RWPE2 (cell line): ENCODE measurements around the gene TRIP10.

Experiments used
- ATAC-seq: fragments of 200-7000 bp; cut with Tn5 transposase; 3 replicates; pipeline ENCODE4 v1.9.1; 2021; ENCODE audit warnings: low read depth
- DNase-seq: peaks from one replicate; pipeline ENCODE4 v3.0.0-alpha.2; 2020; ENCODE audit warnings: low spot score
- H3K27ac ChIP-seq: fragments of 450-650 bp; 2 replicates; pipeline ENCODE4 v1.5.1; 2017; ENCODE audit warnings: mild to moderate bottlenecking; ENCODE audit not compliant: poor library complexity, severe bottlenecking
- H3K27me3 ChIP-seq: fragments of 250-450 bp; sonication (Bioruptor Pico); 2 replicates; pipeline ENCODE4 v1.5.1; 2021; ENCODE audit warnings: mild to moderate bottlenecking, moderate library complexity; ENCODE audit not compliant: insufficient read depth, poor library complexity, severe bottlenecking
- H3K36me3 ChIP-seq: fragments of 250-450 bp; sonication (Bioruptor Pico); 2 replicates; pipeline ENCODE4 v1.5.1; 2020; ENCODE audit warnings: low read depth, mild to moderate bottlenecking, moderate library complexity
- H3K4me1 ChIP-seq: fragments of 250-450 bp; sonication (Bioruptor Pico); 2 replicates; pipeline ENCODE4 v1.5.1; 2021; ENCODE audit warnings: mild to moderate bottlenecking, moderate library complexity; ENCODE audit not compliant: insufficient read depth, poor library complexity, severe bottlenecking
- H3K4me3 ChIP-seq: fragments of 250-450 bp; sonication (Bioruptor Pico); 2 replicates; pipeline ENCODE4 v1.5.1; 2021; ENCODE audit warnings: mild to moderate bottlenecking, moderate library complexity; ENCODE audit not compliant: severe bottlenecking
- H3K9me3 ChIP-seq: fragments of 250-450 bp; sonication (Bioruptor Pico); 2 replicates; pipeline ENCODE4 v1.5.1; 2021; ENCODE audit warnings: mild to moderate bottlenecking, moderate library complexity; ENCODE audit not compliant: severe bottlenecking
- TF ChIP-seq, protein P1 (sequence below): fragments of 450-650 bp; IDR thresholded peaks from one replicate; pipeline ENCODE4 v1.5.1; 2017; ENCODE audit warnings: mild to moderate bottlenecking, moderate library complexity; ENCODE audit not compliant: poor library complexity, severe bottlenecking

Gene TRIP10, protein sequence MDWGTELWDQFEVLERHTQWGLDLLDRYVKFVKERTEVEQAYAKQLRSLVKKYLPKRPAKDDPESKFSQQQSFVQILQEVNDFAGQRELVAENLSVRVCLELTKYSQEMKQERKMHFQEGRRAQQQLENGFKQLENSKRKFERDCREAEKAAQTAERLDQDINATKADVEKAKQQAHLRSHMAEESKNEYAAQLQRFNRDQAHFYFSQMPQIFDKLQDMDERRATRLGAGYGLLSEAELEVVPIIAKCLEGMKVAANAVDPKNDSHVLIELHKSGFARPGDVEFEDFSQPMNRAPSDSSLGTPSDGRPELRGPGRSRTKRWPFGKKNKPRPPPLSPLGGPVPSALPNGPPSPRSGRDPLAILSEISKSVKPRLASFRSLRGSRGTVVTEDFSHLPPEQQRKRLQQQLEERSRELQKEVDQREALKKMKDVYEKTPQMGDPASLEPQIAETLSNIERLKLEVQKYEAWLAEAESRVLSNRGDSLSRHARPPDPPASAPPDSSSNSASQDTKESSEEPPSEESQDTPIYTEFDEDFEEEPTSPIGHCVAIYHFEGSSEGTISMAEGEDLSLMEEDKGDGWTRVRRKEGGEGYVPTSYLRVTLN

DNA sequence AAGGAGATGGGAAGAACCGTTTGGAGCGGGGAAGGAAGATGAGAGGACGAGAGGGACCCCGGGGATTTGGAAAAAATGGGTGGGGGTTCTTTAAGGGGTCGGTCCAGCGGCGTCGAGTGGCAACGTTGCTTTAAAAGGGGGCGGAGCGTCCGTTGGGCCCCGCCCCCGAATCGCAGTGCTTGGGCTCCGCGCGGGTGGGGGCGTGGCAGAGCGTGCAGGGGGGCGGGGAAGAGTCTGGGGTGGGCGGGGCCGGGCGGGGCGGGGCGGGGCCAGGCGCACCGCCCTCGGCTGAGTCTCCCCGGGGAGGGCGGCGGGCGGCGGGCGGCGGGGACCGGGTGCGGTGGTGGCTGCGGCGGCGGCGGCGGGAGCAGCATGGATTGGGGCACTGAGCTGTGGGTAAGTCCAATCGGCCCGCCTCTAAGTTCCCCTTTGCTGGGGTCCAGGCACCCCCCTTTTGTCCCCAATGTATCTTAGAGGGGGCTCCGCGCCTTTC, at the start of gene TRIP10:
TSS of gene TRIP10 (plus strand) at position 291 of the 493 bp plus-strand sequence. CDS start at position 373, 82 bp downstream.
- H3K4me3 ChIP-seq = peak within 1 kb of the TSS; percentile 93
- TF ChIP-seq, protein P1, sequence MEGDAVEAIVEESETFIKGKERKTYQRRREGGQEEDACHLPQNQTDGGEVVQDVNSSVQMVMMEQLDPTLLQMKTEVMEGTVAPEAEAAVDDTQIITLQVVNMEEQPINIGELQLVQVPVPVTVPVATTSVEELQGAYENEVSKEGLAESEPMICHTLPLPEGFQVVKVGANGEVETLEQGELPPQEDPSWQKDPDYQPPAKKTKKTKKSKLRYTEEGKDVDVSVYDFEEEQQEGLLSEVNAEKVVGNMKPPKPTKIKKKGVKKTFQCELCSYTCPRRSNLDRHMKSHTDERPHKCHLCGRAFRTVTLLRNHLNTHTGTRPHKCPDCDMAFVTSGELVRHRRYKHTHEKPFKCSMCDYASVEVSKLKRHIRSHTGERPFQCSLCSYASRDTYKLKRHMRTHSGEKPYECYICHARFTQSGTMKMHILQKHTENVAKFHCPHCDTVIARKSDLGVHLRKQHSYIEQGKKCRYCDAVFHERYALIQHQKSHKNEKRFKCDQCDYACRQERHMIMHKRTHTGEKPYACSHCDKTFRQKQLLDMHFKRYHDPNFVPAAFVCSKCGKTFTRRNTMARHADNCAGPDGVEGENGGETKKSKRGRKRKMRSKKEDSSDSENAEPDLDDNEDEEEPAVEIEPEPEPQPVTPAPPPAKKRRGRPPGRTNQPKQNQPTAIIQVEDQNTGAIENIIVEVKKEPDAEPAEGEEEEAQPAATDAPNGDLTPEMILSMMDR = no peak
- DNase-seq = no peak
- peaks cover 24% of the 10 kb centered on the region for H3K4me1 ChIP-seq
- H3K27ac ChIP-seq = peak within 1 kb of the TSS; percentile 85
- H3K27me3 ChIP-seq = no peaks in the 10 kb centered on the region
- ATAC-seq = no peak
- H3K9me3 ChIP-seq = no peaks in the 10 kb centered on the region
- peaks cover 39% of the 10 kb centered on the region for H3K36me3 ChIP-seq

DNA sequence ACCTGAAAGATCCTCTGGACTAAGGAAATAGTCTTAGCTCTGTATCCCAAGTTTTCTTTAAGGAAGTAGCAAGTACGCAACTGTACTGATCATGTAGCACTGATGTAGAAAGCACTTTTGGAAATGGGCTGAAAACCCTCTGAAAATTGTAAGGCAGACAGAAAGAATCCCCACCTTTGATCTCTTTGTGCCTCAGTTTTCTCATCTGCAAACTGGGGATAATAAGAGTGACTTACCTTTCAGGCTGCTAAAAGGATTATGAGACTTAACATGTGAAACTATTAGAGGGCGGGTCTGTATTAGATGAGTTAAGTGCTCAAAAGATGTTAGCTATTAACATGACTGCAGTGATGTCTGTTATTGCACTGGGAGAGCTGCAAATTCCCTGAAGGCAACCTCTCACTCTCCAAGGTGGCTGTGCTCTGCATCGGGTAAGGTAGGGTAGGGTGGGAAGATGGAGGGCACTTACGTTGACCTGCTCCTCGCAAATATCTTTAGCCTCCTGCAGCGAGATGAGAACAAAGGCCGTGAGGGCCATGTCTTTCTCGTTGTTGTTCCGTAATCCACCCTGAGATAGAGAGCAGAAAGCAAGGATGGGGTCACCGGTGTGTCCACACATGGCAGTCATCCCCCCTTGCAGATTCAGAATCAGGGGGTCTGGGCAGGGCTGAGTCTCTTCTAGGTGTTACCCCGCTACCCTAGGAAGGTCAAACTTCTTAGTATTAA, 49.2 kb upstream of the TRIP10 start:
- H3K4me1 ChIP-seq = no peaks in the 10 kb centered on the region
- H3K4me3 ChIP-seq = no peak overlapping the region
- no peak for ATAC-seq
- no peaks in the 10 kb centered on the region for H3K27me3 ChIP-seq
- TF ChIP-seq, protein P1 = no peak
- H3K9me3 ChIP-seq = no peaks in the 10 kb centered on the region
- H3K27ac ChIP-seq = no peak overlapping the region
- no peaks in the 10 kb centered on the region for H3K36me3 ChIP-seq
- DNase-seq = no peak

DNA sequence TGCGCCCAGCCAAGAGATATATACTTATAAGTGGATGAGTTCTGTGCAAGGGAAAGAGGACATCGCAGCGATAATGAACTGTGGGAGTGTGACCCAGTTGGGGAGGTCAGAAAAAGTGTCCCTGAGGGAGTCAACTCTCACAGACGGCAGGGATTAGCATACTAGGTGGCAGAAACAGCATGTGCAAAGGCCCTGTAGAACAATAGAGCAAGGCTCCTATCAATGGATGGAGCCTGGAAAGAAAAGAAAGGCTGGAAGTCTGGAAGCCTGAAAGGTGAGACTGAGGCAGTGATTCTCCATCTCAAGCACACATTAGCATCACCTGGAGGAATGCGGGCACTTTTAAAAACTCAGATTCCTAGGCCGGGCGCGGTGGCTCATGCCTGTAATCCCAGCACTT, 48.1 kb upstream of the TRIP10 start:
- Histone ChIP-seq H3K4me1 (no peaks in the 10 kb centered on the region), H3K9me3 (no peaks in the 10 kb centered on the region), H3K27ac (no peak overlapping the region), H3K36me3 (no peaks in the 10 kb centered on the region), H3K27me3 (no peaks in the 10 kb centered on the region), H3K4me3 (no peak overlapping the region)
- TF ChIP-seq, protein P1 = no peak
- no peak for ATAC-seq
- DNase-seq = no peak

DNA sequence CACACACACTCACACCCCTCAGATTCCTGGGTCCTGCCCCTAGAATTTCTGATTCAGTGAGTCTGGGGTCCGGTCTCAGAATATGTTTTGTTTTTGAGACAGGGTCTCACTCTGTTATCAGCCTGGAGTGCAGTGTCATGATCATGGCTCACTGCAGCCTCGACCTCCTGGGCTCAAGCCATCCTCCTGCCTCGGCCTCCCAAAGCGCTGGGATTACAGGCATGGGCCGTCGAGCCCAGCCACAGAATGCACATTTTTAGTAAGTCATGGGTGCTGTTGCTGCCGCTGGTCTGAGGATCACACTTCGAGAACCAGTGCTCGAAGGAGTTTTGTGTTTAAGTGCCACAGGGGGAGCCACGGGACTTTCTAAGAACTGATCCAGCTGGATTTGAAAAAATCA, 47.5 kb upstream of the TRIP10 start:
- H3K27ac ChIP-seq = no peak overlapping the region
- no peaks in the 10 kb centered on the region for H3K9me3 ChIP-seq
- no peaks in the 10 kb centered on the region for H3K27me3 ChIP-seq
- no peak overlapping the region for H3K4me3 ChIP-seq
- H3K4me1 ChIP-seq = no peaks in the 10 kb centered on the region
- TF ChIP-seq, protein P1 = no peak
- no peak for ATAC-seq
- no peak for DNase-seq
- no peaks in the 10 kb centered on the region for H3K36me3 ChIP-seq
